K562 (cell line): Measurements from ENCODE around the gene HMG20B.

Experiments used
- CTCF ChIP-seq, 3 experiments: IDR thresholded peaks in 2 of 3; conservative IDR thresholded peaks in 1 of 3; 2 replicates each; pipeline ENCODE4 v1.5.1; 2011 to 2012; ENCODE audit warnings: low read length in 3 of 3, mild to moderate bottlenecking in 3 of 3, control low read depth in 2 of 3, improper control_type of control experiment in 1 of 3, inconsistent platforms in 1 of 3, low read depth in 1 of 3, mixed read lengths in 1 of 3, moderate library complexity in 1 of 3; ENCODE audit not compliant: insufficient read depth in 2 of 3
- MEF2A ChIP-seq: IDR thresholded peaks from 2 replicates; pipeline ENCODE4 v1.6.1; 2011; ENCODE audit warnings: low read depth, mild to moderate bottlenecking, low read length, moderate library complexity; ENCODE audit not compliant: control insufficient read depth
- NFXL1 ChIP-seq: fragments of 450-650 bp; formaldehyde crosslinking; IDR thresholded peaks from 2 replicates; pipeline ENCODE4 v1.4.0; 2021; ENCODE audit warnings: mild to moderate bottlenecking
- RNF2 ChIP-seq: sonication (generic); IDR thresholded peaks from 2 replicates; pipeline ENCODE4 v1.6.1; 2016
- SPI1 ChIP-seq: IDR thresholded peaks from 2 replicates; pipeline ENCODE4 v1.6.1; 2011; ENCODE audit warnings: low read depth, low read length, control low read depth, borderline replicate concordance

DNA sequence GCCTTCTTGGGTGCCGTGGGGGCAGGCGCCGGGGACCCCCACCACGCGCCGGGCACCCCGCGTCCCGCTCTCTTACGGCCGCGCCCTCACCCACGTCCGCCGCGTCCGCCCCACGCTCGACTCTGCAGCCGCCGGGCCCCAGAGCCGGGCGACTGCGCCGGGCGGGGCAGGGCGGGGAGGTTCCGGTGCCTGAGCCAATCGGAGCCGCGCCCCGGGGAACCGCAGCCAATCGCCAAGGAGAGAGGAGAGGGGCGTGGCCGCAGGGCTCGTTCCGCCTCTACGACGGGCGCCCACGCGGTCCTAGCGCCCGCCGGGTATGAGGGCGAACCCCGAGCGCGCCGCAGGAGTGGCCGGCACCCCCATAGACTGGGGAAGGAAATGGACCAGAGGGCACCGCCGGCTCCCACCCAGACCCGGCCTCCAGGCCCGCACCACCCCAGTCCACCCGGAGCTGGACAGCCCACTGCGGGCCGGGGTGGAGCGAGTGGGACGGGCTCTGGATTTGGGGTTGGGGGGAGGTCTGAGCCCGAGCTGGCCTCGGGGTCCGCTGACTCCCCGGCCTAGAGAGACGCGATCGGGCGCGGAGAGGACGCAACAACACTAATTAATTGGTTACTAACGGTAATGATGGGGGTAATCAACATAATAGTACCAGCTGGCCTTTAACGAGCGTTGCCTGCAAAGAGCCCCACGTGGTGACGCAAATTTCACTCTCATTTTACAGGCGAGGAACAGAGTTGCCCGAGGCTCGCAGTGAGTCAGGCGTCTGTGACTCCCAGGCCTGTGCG is 15.1 kb upstream of the HMG20B start, which contains the start of gene MFSD12:
- TF ChIP-seq NFXL1: no peak
- TF ChIP-seq RNF2: peak; percentile 49; the same call in 1 of the 2 replicates
- no peak for TF ChIP-seq SPI1
- TF ChIP-seq MEF2A: no peak
- TF ChIP-seq CTCF (IDR thresholded peaks at IDR 0.05 in 2 of 3, conservative IDR thresholded peaks at IDR 0.05 in 1 of 3; ENCODE audit: insufficient read depth in 2 of 3, low read depth in 1 of 3, low read length in 3 of 3): no peak
